ENCODE results near the gene ZNF184.
A peak's percentile ranks its signal among the peaks of the same experiment; 100 is the strongest.
"Not testable (repeated sequence)": the region's sequence is repeated elsewhere in the genome, so short reads cannot be mapped to it uniquely, and the experiment has no call there.

The ZNF184 gene

GRCh38 chr6:27478706-27479318 is 5.9 kb upstream of the ZNF184 start:
- FAIRE-seq = peak; percentile 87

GRCh38 chr6:27478141-27478705 is 5.3 kb upstream of the ZNF184 start:
- FAIRE-seq = no peak

DNA sequence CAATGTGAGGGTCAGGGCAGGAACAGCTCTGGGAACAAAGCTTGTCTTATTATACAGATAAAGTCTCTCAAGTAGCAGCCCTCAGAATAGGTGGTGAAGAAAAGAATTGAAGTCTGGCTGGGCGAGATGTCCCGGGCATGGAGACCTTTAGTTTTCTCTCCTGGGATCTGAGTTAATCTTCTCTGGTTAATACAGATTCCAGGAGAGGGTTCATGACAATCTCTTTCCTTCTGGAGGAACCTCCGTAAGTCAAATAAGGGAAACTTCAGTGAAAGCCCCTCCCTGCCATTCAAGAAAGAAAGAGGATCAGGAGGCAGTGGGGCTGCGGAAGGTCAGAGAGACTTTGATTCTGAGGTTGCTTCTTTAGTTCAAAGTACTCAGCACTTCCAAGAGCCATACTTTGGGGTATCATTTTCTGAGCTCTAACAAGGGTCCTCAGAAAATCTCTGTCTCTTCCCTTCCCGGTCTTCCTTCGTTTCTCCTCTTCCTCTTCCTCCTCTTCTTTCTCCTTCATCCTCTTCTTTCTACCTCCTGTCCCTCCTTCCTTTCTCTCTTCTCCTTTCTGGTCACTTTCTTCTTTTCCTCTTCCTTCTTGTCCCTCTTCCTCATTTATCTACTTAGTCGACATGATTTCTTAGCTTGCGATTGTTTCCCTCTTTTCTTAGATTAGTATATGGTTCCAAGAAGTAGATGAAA is 4.6 kb upstream of the ZNF184 start:
- FAIRE-seq = no peak

GRCh38 chr6:27476090-27476489 is 3.2 kb upstream of the ZNF184 start:
- FAIRE-seq = no peak

DNA sequence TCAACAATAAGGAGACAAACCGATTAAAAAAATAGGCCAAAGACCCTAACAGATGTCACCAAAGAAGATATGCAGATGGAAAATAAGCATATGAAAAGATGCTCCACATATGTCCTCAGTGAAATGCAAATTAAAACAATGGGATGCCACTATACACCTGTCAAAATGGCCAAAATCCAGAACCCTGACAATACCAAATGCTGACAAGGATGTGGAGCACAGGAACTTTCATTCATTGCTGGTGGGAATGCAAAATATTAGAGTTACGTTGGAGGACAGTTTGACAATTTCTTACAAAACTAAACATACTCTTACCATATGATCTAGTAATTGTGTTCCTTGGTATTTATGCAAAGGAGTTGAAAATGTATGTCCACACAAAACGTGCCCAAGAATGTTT is 1.8 kb upstream of the ZNF184 start:
- FAIRE-seq = no peak

GRCh38 chr6:27474172-27474465 is 1.2 kb upstream of the ZNF184 start:
- FAIRE-seq = no peak

DNA sequence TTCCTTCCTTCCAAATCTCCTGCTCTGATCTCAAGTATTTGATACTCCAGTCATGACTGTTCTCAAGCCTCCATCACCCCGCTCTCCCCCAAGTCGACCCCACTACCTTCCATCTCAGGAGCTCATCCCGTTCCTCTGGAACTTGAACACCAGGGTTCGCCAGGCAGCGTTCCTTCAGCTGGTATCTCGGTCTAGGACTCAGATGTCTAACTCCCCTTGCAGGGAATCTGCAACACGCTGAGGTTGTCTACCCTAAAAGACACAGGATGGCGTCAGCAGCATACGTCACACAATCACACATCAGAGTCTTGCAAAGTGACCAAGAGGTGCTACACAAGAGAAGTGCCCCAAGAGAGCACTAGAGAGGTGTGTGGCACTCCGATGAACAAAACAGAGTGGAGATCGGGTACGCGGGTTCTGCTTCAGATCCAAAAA is 706 bp downstream of the ZNF184 start:
- no peak for FAIRE-seq

DNA sequence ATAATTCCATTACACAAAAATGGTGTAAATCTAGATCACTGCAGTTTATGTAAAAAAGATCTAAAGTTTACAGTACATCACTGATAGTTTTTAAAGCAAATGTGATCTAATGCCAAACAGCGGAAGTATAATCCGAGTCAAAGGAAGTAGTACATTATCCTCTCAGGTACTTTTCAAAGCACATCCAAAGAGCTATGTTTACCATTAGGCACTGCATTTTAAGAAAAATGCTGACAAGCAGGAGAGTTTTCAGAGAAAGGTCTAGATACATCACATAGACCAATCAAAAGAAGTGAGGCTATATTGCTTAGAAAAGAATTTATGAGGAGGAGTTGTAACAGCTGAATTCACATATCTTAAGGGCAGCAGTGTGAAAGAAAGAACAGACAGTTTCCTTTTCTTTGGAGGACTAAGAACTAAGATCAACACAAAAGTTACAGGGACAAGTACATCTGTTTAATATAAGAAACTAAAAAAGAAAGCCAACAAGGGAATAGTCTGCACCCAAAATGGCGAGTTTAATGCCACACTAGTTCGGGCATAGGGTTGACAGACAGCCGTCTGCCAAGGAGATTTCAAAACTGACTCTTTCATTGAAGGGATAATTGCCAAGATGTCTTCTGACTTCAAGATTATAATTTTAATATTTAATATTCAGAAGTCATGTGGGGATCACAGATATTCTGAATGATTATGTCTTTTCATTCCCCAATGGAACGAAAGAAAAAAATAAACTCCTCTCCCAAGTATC is 1.4 kb downstream of the ZNF184 start:
- no peak for FAIRE-seq

DNA sequence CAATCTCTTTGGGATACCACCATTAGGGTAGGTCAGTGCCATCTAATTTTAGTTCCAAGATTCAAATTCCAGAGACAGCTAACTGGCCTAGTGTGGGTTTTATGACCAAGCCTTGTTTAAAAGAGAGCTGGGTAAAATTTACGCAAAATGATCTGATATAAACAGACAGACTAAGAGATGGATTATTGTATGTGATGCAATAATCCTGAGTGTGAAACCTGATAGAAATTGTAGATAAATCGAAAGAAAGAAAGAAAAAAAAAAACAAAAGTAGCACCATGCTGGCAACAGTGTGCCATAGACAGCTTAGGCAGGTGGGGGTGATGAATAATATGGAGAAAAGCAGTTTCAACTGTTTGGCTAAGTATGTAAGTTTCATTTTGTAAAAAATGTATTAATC is 2.9 kb downstream of the ZNF184 start:
- no peak for FAIRE-seq

DNA sequence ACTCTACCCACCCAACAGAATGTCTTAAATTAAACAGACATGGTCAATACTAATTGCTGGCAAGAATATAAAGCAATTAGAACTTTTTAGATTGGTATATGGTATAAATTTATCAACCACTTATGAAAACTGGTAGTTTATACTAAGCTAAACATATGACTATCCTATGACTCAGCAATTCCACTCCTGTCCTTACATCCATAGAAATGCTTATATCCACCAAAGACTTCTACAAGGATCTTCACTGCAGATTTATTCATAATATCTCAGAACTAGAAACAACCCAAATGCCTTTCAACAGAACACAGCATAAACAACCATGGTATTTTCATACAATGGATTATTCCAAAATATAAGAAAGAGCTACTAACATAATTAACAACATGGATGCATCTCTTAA is 4.6 kb downstream of the ZNF184 start:
- FAIRE-seq = no peak

DNA sequence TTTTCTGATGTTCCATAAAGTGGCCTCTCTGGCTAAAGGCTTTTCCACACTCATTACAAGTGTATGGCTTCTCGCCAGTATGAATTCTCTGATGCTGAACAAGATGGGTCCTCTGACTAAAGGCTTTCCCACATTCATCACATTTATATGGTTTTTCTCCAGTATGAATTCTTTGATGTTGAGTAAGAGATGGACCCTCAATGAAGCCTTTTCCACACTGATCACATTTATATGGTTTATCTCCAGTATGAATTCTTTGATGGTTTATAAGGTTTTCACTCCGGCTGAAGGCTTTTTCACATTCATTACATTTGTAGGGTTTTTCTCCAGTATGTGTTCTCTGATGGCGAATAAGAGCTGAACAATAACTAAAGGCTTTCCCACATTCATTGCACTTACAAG is 20.4 kb downstream of the ZNF184 start:
- no peak for FAIRE-seq

DNA sequence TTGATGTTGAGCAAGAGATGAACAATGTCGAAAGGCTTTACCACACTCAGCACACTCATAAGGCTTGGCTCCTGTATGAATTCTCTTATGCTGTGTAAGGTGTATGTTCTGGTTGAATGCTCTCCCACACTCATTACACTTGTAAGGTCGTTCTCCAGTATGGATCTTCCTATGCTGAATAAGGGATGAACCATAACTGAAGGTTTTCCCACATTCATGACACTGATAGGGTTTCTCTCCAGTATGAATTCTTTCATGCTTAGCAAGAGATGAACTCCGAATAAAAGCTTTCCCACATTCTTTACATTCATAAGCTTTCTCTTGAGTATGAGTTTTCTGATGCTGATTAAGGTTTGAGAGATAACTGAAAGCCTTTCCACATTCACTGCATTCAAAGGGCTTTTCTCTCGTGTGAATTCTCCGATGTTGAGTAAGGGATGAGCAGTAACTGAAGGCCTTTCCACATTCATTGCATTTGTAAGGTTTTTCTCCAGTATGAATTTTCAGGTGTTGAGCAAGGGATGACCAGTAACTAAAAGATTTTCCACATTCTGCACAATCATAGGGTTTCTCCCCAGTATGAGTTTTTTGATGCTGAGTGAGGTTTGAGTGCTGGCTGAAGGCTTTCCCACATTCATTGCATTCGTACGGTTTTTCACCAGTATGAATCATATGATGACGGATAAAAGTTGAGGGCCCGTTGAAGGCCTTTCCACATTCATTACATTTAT is 21.1 kb downstream of the ZNF184 start:
- FAIRE-seq = no peak

- FAIRE-seq = no peak
Measured at GRCh38 chr6:27448456-27448855, 24.4 kb downstream of the ZNF184 start.

DNA sequence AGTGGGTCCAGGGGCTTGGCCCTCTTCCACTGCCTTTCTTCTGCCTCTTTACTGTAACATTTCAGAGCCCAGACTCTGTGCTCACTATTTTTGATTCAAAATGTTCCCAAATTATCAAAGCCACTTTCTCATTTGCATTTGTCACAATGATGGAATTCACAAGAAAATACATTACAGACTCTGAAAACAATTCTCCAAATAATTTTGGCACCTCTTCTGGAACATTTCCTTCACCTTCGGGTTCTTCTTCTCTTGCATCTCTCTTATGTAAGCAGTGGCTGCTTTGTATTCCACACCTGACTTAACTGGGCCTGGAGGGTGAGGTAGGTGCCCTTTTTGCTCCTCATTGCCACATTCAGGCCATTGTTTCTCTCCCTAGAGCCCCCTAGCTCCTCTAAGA is 30.0 kb downstream of the ZNF184 start:
- FAIRE-seq = no peak

DNA sequence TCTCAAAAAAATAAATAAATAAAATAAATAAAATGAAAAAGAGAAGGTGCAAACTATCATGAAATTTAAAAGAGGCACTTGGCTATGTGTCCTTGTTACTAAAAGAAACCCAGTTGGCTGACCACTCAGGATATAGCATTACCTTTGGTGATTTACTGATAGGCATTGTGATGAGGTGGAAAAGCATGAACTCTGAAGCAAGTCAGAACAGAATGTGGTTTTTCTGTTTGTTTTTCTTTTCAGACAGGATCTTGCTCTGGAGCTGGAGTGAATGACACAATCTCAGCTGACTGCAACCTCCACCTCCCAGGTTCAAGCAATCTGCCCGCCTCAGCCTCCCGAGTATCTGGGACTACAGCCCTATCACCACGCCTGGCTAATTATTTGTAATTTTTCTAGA is 31.9 kb downstream of the ZNF184 start:
- no peak for FAIRE-seq

DNA sequence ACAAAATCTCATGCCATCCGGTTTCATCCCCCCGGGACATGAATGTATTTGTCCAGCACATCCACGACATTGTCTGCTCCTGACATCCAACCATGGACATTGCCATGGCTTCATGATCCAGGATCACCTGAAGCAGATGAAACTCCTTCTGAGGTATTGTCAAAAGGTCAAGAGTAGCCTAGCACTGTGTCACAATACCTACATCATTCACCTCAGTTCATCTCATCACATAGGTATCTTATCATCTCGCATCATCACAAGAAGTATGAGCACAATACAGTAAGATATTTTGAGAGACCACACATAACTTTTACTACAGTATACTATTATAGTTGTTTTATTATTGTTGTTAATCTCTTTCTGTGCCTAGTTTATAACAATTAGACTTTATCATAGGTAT is 33.5 kb downstream of the ZNF184 start:
- FAIRE-seq = no peak

GRCh38 chr6:27433714-27434113 is 39.2 kb downstream of the ZNF184 start:
- no peak for FAIRE-seq

- no peak for FAIRE-seq
Measured at GRCh38 chr6:27428966-27429365, 43.9 kb downstream of the ZNF184 start.

DNA sequence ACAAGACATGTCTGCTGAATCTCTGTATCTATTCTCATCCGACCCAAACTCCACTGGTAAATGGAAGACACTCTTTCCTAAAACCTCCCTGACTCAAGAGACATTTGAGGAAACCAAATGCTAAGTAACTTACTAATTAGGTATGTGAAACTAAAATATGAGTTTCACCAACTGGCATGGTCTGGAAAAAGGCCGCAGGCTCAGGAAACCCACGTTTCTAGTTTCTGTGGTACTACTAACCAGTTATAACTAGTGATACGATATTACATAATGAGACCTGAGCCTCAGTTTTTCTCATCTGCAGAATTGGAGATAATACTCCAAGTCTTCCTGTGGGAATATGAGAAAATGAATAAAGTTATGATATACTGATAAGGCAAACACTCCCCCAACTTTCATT is 44.4 kb downstream of the ZNF184 start:
- no peak for FAIRE-seq

- no peak for FAIRE-seq
Measured at GRCh38 chr6:27426045-27426620, 46.8 kb downstream of the ZNF184 start.

DNA sequence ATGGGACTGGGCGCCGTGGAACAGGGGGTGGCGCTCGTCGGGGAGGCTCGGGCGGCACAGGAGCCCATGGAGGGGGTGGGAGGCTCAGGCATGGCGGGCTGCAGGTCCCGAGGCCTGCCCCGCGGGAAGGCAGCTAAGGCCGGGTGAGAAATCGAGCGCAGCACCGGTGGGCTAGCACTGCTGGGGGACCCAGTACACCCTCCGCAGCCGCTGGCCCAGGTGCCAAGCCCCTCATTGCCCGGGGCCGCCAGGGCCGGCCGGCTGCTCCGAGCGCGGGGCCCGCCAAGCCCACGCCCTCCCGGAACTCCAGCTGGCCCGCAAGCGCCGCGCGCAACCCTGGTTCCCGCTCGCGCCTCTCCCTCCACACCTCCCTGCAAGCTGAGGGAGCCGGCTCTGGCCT is 48.1 kb downstream of the ZNF184 start:
- FAIRE-seq = not testable (repeated sequence)

DNA sequence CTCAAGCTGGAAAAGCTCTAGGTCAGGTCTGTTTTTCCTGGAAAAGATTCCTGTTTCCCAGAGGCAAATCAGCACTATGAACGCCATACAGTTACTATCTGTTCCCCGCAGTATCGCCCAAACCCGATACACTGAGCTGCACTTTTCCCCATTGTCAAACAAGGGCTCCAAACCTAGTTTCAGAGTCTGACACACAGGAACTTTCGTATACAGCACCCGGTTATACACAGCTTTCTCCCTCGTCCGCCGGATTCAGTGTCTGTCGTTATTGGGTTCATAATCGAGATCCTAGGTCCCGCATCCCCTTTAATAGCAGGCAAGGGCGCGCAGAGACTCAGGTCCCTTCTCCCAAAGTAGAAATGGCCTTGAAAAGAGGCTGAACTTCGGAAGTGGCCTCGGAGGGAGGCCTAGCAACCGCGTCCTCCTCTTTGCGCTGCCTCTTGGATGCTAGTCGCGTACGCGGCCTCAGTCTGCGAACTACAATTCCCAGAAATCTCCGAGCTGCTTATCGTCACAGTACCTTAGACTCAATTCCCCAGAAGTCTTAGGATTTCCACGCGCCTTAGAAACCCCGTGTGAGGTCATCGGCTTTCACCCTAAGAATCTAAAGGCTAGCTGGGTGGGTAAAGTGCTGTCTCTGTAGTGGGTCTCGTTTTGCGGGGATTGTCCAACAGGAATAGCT is 50.1 kb downstream of the ZNF184 start:
- no peak for FAIRE-seq

Measured in endometrium (tissue), 2 donors.